ENCODE results near the gene EGFLAM. TPM values are rescaled to one million over a fixed set of nuclear protein-coding genes. Genes with fewer than 3 reads are reported as not detected.

Gene EGFLAM
- total RNA-seq, 1 experiment from 2014 or later = 0.33 TPM

DNA sequence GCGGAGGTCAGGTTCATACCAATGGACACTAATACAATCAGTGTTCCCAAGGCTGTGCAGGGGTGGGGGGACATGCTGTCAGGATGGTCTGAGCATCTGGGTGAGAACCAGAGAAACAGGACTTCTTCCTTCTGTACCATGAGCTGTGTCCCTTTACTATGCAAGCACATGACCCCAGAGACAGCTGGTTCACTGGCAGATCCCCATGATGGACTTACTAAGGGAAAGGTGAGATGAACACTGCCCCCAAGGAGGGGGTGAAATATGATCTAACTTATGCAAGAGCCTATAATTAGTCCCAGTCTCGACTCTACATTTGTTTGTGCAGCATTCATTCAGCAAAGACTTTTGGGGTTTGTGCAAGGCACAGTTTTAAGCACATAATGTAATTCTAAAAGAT, 206.7 kb downstream of the EGFLAM start:
- Histone ChIP-seq H3K23ac (ENCODE audit: insufficient read length, low read depth, low read length) (no peak overlapping the region), H3K79me1 (ENCODE audit: insufficient read depth, low read depth, low read length, poor library complexity, severe bottlenecking) (no peaks in the 10 kb centered on the region), H3K4me2 (ENCODE audit: insufficient read depth, insufficient read length, low read length) (no peak overlapping the region), H3K27me3 (ENCODE audit: insufficient read depth, low read length) (no peaks in the 10 kb centered on the region), H2BK20ac (ENCODE audit: low read depth, low read length, poor library complexity, severe bottlenecking) (no peak overlapping the region), H2BK15ac (ENCODE audit: low read depth, low read length) (no peak overlapping the region), H2BK5ac (ENCODE audit: insufficient read length, low read length) (no peak overlapping the region), H2BK12ac (ENCODE audit: insufficient read length, low read depth, low read length) (no peak overlapping the region), H3K18ac (ENCODE audit: insufficient read length, low read depth, low read length) (no peak overlapping the region), H3K4me1 (ENCODE audit: insufficient read depth, low read length) (no peaks in the 10 kb centered on the region), H3K9me3 (ENCODE audit: control insufficient read depth, low read depth, low read length) (no peaks in the 10 kb centered on the region), H3K79me2 (ENCODE audit: insufficient read depth, low read length) (no peaks in the 10 kb centered on the region), H3K23me2 (ENCODE audit: insufficient read length, low read depth, low read length, poor library complexity, severe bottlenecking) (no peaks in the 10 kb centered on the region), H3K56ac (ENCODE audit: insufficient read length, low read depth, low read length) (no peak overlapping the region), H4K8ac (replicated peaks; ENCODE audit: insufficient read length, low read depth, low read length) (no peak overlapping the region), H2BK120ac (ENCODE audit: low read depth, low read length, poor library complexity, severe bottlenecking) (no peak overlapping the region), H3T11ph (ENCODE audit: low read length) (no peak overlapping the region), H2AK5ac (ENCODE audit: insufficient read length, low read length) (no peak overlapping the region), H3K14ac (ENCODE audit: insufficient read depth, low read length) (no peak overlapping the region), H4K91ac (ENCODE audit: insufficient read length, low read depth, low read length) (no peak overlapping the region), H3K9ac (ENCODE audit: extremely low read depth, insufficient read length, low read length) (no peak overlapping the region), H3K4ac (ENCODE audit: low read depth, low read length) (no peak overlapping the region), H2AFZ (ENCODE audit: low read length) (no peak overlapping the region), H4K20me1 (ENCODE audit: control insufficient read depth, insufficient read depth, insufficient read length) (no peaks in the 10 kb centered on the region), H3K27ac (ENCODE audit: insufficient read length, low read depth, low read length) (no peak overlapping the region), H4K5ac (ENCODE audit: insufficient read length, low read depth, low read length) (no peak overlapping the region)
- Mint-ChIP-seq H3K9me3 (no peaks in the 10 kb centered on the region), H3K4me3 (no peak overlapping the region), H3K4me1 (peaks cover 15 to 21% of the 10 kb centered on the region in 2 experiments), H3K27ac (no peak overlapping the region), H3K27me3 (ENCODE audit: low read depth) (peaks cover 2% of the 10 kb centered on the region; the same call in 1 of the 2 replicates), H3K36me3 (ENCODE audit: insufficient read depth in 1 of 3, low read depth in 3 of 3) (no peaks in the 10 kb centered on the region; a peak in 1 of 7 replicates)
- DNase-seq = no peak
- WGBS (ENCODE audit: extremely low coverage, insufficient read length, low lambda C conversion rate) = no CpG with 5 or more reads among the region's 2 CpGs
- TF ChIP-seq, protein P1, sequence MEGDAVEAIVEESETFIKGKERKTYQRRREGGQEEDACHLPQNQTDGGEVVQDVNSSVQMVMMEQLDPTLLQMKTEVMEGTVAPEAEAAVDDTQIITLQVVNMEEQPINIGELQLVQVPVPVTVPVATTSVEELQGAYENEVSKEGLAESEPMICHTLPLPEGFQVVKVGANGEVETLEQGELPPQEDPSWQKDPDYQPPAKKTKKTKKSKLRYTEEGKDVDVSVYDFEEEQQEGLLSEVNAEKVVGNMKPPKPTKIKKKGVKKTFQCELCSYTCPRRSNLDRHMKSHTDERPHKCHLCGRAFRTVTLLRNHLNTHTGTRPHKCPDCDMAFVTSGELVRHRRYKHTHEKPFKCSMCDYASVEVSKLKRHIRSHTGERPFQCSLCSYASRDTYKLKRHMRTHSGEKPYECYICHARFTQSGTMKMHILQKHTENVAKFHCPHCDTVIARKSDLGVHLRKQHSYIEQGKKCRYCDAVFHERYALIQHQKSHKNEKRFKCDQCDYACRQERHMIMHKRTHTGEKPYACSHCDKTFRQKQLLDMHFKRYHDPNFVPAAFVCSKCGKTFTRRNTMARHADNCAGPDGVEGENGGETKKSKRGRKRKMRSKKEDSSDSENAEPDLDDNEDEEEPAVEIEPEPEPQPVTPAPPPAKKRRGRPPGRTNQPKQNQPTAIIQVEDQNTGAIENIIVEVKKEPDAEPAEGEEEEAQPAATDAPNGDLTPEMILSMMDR (conservative IDR thresholded peaks at IDR 0.05) = no peak
